SK-N-SH (cell line): ENCODE measurements around the gene METTL13. TPM values are rescaled to one million over a fixed set of nuclear protein-coding genes. Genes with fewer than 3 reads are reported as not detected.

Experiments
- CTCF ChIA-PET: fragments of 300-600, 350-600 bp; formaldehyde crosslinking; extraction: SDS; loops from one replicate; lab custom pipeline; 2021; lab: Yijun Ruan, JAX
- POLR2A ChIA-PET: fragments of 350-600 bp; sonication (Branson Sonifier 250); formaldehyde crosslinking; extraction: SDS; loops from one replicate; lab custom pipeline; 2020; ENCODE audit warnings: antibody characterized with exemption, inconsistent platforms; lab: Yijun Ruan, JAX
- DNase-seq: peaks from one replicate; pipeline ENCODE4 v3.0.0; 2012
- H2AFZ ChIP-seq: fragments of 200-600 bp; sonication (generic); 2 replicates; pipeline ENCODE4 v1.8.1; 2016; ENCODE audit warnings: antibody characterized with exemption, mild to moderate bottlenecking, low read depth
- H3F3A ChIP-seq: fragments of 200-600 bp; sonication (generic); replicated peaks from 2 replicates; pipeline ENCODE3; 2016; ENCODE audit warnings: antibody characterized with exemption, mild to moderate bottlenecking; ENCODE audit not compliant: insufficient read depth
- H3K27ac ChIP-seq, 2 experiments: fragments of 200-500 bp in 1 of 2; fragments of 200-600 bp in 1 of 2; sonication (Bioruptor generic) in 1 of 2; sonication (generic), shearing (Covaris generic) in 1 of 2; 2 replicates each; pipeline versions ENCODE4 v1.5.1 to v1.6.1; 2014 to 2016; ENCODE audit warnings: low read depth in 2 of 2, inconsistent platforms in 1 of 2, low read length in 1 of 2, mild to moderate bottlenecking in 1 of 2, mixed read lengths in 1 of 2
- H3K27me3 ChIP-seq: fragments of 200-600 bp; sonication (generic), shearing (Covaris generic); 2 replicates; pipeline ENCODE4 v1.6.1; 2016; ENCODE audit warnings: mixed run types; ENCODE audit not compliant: insufficient read depth
- H3K36me3 ChIP-seq, 2 experiments: fragments of 200-500 bp in 1 of 2; fragments of 200-600 bp in 1 of 2; sonication (Bioruptor generic) in 1 of 2; sonication (generic) in 1 of 2; replicated peaks in 1 of 2; 2 replicates each; pipeline versions ENCODE3 to v1.5.1; 2014 to 2016; ENCODE audit warnings: low read length in 1 of 2, mild to moderate bottlenecking in 1 of 2; ENCODE audit not compliant: insufficient read depth in 2 of 2, control insufficient read depth in 1 of 2
- H3K4me1 ChIP-seq, 2 experiments: fragments of 200-500 bp in 1 of 2; fragments of 200-600 bp in 1 of 2; sonication (Bioruptor generic) in 1 of 2; sonication (generic), shearing (Covaris generic) in 1 of 2; 2 replicates each; pipeline versions ENCODE4 v1.5.1 to v1.6.1; 2014 to 2016; ENCODE audit warnings: low read depth in 1 of 2, low read length in 1 of 2, mixed run types in 1 of 2; ENCODE audit not compliant: insufficient read depth in 2 of 2, control insufficient read depth in 1 of 2
- H3K4me2 ChIP-seq: fragments of 200-600 bp; sonication (generic), shearing (Covaris generic); 2 replicates; pipeline ENCODE4 v1.6.1; 2017; ENCODE audit warnings: mixed run types
- H3K4me3 ChIP-seq, 2 experiments: fragments of 200-500 bp in 1 of 2; fragments of 200-600 bp in 1 of 2; sonication (Bioruptor generic) in 1 of 2; sonication (generic), shearing (Covaris generic) in 1 of 2; 2 replicates each; pipeline versions ENCODE4 v1.5.1 to v1.8.1; 2014 to 2016; ENCODE audit warnings: low read depth in 2 of 2, inconsistent platforms in 1 of 2, low read length in 1 of 2, mild to moderate bottlenecking in 1 of 2, mixed read lengths in 1 of 2, moderate library complexity in 1 of 2
- H3K79me2 ChIP-seq: fragments of 200-600 bp; sonication (generic); 2 replicates; pipeline ENCODE4 v1.8.1; 2017; ENCODE audit warnings: mild to moderate bottlenecking; ENCODE audit not compliant: insufficient read depth
- H3K9ac ChIP-seq: fragments of 200-600 bp; sonication (generic); 2 replicates; pipeline ENCODE4 v1.6.1; 2017; ENCODE audit warnings: mixed run types
- H3K9me2 ChIP-seq: fragments of 200-600 bp; sonication (generic); 2 replicates; pipeline ENCODE4 v1.6.1; 2017; ENCODE audit warnings: mixed run types
- H3K9me3 ChIP-seq: fragments of 200-600 bp; sonication (generic); 2 replicates; pipeline ENCODE4 v1.6.1; 2017; ENCODE audit warnings: mixed run types, mild to moderate bottlenecking, moderate library complexity
- H4K20me1 ChIP-seq: fragments of 200-600 bp; sonication (generic); 2 replicates; pipeline ENCODE4 v1.6.1; 2017; ENCODE audit warnings: mild to moderate bottlenecking, mixed run types; ENCODE audit not compliant: insufficient read depth
- ELF1 ChIP-seq: IDR thresholded peaks from 2 replicates; pipeline ENCODE4 v1.4.0; 2012
- EZH2phosphoT487 ChIP-seq: fragments of 200-600 bp; sonication (generic); IDR thresholded peaks from 2 replicates; pipeline ENCODE4 v1.6.1; 2017; ENCODE audit warnings: low read depth, mixed run types, mild to moderate bottlenecking, antibody characterized with exemption, moderate library complexity, borderline replicate concordance
- FOXJ3 ChIP-seq: sonication (generic); formaldehyde crosslinking; IDR thresholded peaks from 2 replicates; pipeline ENCODE4 v1.5.1; 2020; ENCODE audit warnings: mild to moderate bottlenecking, missing genetic modification reagents
- FOXM1 ChIP-seq: IDR thresholded peaks from 2 replicates; pipeline ENCODE4 v1.4.0; 2012; ENCODE audit warnings: low read depth, mild to moderate bottlenecking
- GATA2 ChIP-seq: sonication (generic); formaldehyde crosslinking; IDR thresholded peaks from 2 replicates; pipeline ENCODE4 v1.5.0; 2020; ENCODE audit warnings: mild to moderate bottlenecking, missing genetic modification reagents
- MEF2A ChIP-seq: IDR thresholded peaks from 2 replicates; pipeline ENCODE4 v1.4.0; 2012; ENCODE audit warnings: low read depth, borderline replicate concordance
- MXI1 ChIP-seq: IDR thresholded peaks from 2 replicates; pipeline ENCODE4 v1.6.1; 2012; ENCODE audit warnings: mild to moderate bottlenecking, low read depth, low read length, improper control_type of control experiment
- NRF1 ChIP-seq: IDR thresholded peaks from 2 replicates; pipeline ENCODE4 v1.6.1; 2012; ENCODE audit warnings: low read depth, mild to moderate bottlenecking, low read length
- RCOR1 ChIP-seq: fragments of 150-350 bp; IDR thresholded peaks from 2 replicates; pipeline ENCODE4 v1.6.1; 2017; ENCODE audit warnings: antibody characterized with exemption, low read length
- RFX5 ChIP-seq: IDR thresholded peaks from 2 replicates; pipeline ENCODE4 v1.6.1; 2012; ENCODE audit warnings: mild to moderate bottlenecking, improper control_type of control experiment, low read length
- RXRA ChIP-seq: IDR thresholded peaks from 2 replicates; pipeline ENCODE4 v1.4.0; 2012; ENCODE audit warnings: low read depth, mild to moderate bottlenecking, borderline replicate concordance
- SIN3A ChIP-seq: IDR thresholded peaks from 2 replicates; pipeline ENCODE4 v1.6.1; 2012; ENCODE audit warnings: low read depth, mild to moderate bottlenecking, low read length, moderate library complexity, borderline replicate concordance
- TAF1 ChIP-seq: IDR thresholded peaks from 2 replicates; pipeline ENCODE4 v1.6.1; 2012; ENCODE audit warnings: low read depth, mild to moderate bottlenecking, low read length, moderate library complexity, borderline replicate concordance
- TCF12 ChIP-seq: IDR thresholded peaks from 2 replicates; pipeline ENCODE4 v1.4.0; 2012
- TEAD4 ChIP-seq: IDR thresholded peaks from 2 replicates; pipeline ENCODE4 v1.4.0; 2012; ENCODE audit warnings: mild to moderate bottlenecking, borderline replicate concordance; ENCODE audit not compliant: insufficient read depth
- YY1 ChIP-seq: IDR thresholded peaks from 2 replicates; pipeline ENCODE4 v1.4.0; 2012; ENCODE audit warnings: low read depth, mild to moderate bottlenecking
- WGBS: methylation state at CpG from one replicate; pipeline ENCODE4 v1.1.6; 2017; ENCODE audit warnings: low lambda C conversion rate; 5-methylcytosine and 5-hydroxymethylcytosine counted together
- polyA plus RNA-seq, 3 experiments: library from polyadenylated mRNA; depleted of rRNA; stranded (reverse); fragments of >200 nt; gene quantifications; 2 replicates each; pipeline ENCODE4 v1.2.3, GENCODE V29; 2012
- TF ChIP-seq, protein P1 (sequence below): IDR thresholded peaks from 2 replicates; pipeline ENCODE4 v1.4.0; 2012; ENCODE audit warnings: low read depth, borderline replicate concordance
- TF ChIP-seq, protein P2 (sequence below): fragments of 200-600 bp; sonication (generic); IDR thresholded peaks from 2 replicates; pipeline ENCODE4 v1.6.1; 2017; ENCODE audit warnings: antibody characterized with exemption, mild to moderate bottlenecking, moderate library complexity
- TF ChIP-seq, protein P3 (sequence below): fragments of 150-350 bp; IDR thresholded peaks from 2 replicates; pipeline ENCODE4 v1.6.1; 2017; ENCODE audit warnings: antibody characterized with exemption, low read length, low read depth, borderline replicate concordance
- TF ChIP-seq, protein P4 (sequence below): IDR thresholded peaks from 2 replicates; pipeline ENCODE4; 2012
- TF ChIP-seq, protein P5 (sequence below): IDR thresholded peaks from 2 replicates; pipeline ENCODE4 v1.4.0; 2012; ENCODE audit warnings: low read depth

The METTL13 gene
- polyA plus RNA-seq, 1 of the 3 experiments (the other 2 are of a cell fraction), result 32.7 TPM

DNA sequence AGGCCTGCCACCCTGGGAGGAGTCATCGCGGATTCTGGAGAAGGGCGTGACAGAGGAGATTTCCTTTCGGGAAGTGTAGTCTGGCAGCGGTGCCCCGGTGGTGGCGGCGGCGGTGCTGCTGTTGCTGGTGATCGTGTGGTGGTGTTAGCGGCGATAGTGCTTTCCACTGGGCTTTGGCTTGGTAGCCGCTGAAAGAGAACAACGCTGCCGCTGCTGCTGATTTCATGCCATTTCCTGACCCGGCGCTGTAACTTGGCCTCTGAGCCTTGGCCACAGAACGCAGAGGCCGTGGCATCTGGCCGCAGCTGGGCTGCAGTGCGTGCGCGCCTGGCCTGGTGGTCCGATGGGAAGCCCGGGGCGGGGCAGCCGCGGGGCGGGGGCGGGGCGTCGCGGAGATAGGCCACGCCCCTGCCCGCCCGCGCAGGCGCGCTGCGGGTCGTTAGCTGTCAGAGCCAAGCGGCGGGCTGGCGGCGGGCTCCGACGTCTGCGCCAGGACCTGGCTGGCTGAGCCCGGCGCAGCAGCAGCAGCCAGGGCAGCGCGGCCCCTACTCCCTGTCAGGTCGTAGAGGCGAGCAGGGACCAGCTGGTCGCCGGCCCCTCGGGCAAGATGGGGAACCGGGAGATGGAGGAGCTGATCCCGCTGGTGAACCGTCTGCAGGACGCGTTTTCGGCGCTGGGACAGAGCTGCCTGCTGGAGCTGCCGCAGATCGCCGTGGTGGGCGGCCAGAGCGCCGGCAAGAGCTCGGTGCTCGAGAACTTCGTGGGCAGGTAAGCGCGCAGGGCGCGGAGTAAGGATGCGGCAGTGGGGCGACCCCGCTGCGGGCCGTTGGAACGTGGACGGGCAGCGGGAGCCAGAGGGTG is 59.8 kb downstream of the METTL13 start, which contains the start of gene DNM3:
TSS of gene DNM3 (plus strand) at position 449 of the 861 bp plus-strand sequence. CDS start at position 608, 159 bp downstream.
- Histone ChIP-seq H4K20me1 (no peaks in the 10 kb centered on the region), H3F3A (no peaks in the 10 kb centered on the region), H3K9me2 (no peaks in the 10 kb centered on the region), H3K4me1 (peaks cover 0 to 15% of the 10 kb centered on the region in 2 experiments; a peak in 2 of 4 replicates), H3K9me3 (no peaks in the 10 kb centered on the region), H3K4me2 (peak within 1 kb of the TSS; percentile 77), H3K4me3 (peak within 1 kb of the TSS; percentile 49 to 60), H3K9ac (no peak within 1 kb of the TSS), H3K79me2 (no peaks in the 10 kb centered on the region), H2AFZ (peak within 1 kb of the TSS; percentile 93), H3K27me3 (peaks cover 26% of the 10 kb centered on the region), H3K36me3 (no peaks in the 10 kb centered on the region), H3K27ac (0 out of 4 replicates have a peak within 1 kb of the TSS, but pooled peaks of 1 of the 2 experiments have one; percentile 1)
- POLR2A ChIA-PET, result interaction anchor here (1.1 kb wide), 1 partner anchor 100 kb away, joined by 3 read pairs; the partner anchor contains the start of gene VAMP4
- peak; percentile 97 for DNase-seq
- CTCF ChIA-PET, result interaction anchor here (1.1 to 2.6 kb wide), 4 partner anchors 31 to 197 kb away, joined by 3 to 10 read pairs (median 6); no protein-coding TSS in a partner anchor
- 2% methylated on average over 18 of the region's 85 CpGs for WGBS
- no peak for TF ChIP-seq TCF12
- TF ChIP-seq RCOR1, result peak; percentile 55
- TF ChIP-seq, protein P1, sequence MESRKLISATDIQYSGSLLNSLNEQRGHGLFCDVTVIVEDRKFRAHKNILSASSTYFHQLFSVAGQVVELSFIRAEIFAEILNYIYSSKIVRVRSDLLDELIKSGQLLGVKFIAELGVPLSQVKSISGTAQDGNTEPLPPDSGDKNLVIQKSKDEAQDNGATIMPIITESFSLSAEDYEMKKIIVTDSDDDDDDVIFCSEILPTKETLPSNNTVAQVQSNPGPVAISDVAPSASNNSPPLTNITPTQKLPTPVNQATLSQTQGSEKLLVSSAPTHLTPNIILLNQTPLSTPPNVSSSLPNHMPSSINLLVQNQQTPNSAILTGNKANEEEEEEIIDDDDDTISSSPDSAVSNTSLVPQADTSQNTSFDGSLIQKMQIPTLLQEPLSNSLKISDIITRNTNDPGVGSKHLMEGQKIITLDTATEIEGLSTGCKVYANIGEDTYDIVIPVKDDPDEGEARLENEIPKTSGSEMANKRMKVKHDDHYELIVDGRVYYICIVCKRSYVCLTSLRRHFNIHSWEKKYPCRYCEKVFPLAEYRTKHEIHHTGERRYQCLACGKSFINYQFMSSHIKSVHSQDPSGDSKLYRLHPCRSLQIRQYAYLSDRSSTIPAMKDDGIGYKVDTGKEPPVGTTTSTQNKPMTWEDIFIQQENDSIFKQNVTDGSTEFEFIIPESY, result no peak
- TF ChIP-seq EZH2phosphoT487, result no peak
- TF ChIP-seq NRF1, result peak; percentile 81
- TF ChIP-seq GATA2, result 0 out of 2 replicates have a peak, but pooled peaks have one; percentile 37
- TF ChIP-seq FOXJ3 (CRISPR knock-in tag), result no peak
- TF ChIP-seq MXI1, result peak; percentile 82
- no peak for TF ChIP-seq MEF2A
- TF ChIP-seq, protein P2, sequence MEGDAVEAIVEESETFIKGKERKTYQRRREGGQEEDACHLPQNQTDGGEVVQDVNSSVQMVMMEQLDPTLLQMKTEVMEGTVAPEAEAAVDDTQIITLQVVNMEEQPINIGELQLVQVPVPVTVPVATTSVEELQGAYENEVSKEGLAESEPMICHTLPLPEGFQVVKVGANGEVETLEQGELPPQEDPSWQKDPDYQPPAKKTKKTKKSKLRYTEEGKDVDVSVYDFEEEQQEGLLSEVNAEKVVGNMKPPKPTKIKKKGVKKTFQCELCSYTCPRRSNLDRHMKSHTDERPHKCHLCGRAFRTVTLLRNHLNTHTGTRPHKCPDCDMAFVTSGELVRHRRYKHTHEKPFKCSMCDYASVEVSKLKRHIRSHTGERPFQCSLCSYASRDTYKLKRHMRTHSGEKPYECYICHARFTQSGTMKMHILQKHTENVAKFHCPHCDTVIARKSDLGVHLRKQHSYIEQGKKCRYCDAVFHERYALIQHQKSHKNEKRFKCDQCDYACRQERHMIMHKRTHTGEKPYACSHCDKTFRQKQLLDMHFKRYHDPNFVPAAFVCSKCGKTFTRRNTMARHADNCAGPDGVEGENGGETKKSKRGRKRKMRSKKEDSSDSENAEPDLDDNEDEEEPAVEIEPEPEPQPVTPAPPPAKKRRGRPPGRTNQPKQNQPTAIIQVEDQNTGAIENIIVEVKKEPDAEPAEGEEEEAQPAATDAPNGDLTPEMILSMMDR, result no peak
- no peak for TF ChIP-seq FOXM1
- TF ChIP-seq, protein P3, sequence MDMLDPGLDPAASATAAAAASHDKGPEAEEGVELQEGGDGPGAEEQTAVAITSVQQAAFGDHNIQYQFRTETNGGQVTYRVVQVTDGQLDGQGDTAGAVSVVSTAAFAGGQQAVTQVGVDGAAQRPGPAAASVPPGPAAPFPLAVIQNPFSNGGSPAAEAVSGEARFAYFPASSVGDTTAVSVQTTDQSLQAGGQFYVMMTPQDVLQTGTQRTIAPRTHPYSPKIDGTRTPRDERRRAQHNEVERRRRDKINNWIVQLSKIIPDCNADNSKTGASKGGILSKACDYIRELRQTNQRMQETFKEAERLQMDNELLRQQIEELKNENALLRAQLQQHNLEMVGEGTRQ, result no peak
- TF ChIP-seq RFX5, result no peak
- TF ChIP-seq, protein P4, sequence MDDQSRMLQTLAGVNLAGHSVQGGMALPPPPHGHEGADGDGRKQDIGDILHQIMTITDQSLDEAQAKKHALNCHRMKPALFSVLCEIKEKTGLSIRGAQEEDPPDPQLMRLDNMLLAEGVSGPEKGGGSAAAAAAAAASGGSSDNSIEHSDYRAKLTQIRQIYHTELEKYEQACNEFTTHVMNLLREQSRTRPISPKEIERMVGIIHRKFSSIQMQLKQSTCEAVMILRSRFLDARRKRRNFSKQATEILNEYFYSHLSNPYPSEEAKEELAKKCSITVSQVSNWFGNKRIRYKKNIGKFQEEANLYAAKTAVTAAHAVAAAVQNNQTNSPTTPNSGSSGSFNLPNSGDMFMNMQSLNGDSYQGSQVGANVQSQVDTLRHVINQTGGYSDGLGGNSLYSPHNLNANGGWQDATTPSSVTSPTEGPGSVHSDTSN, result no peak
- peak; percentile 44; the same call in 1 of the 2 replicates for TF ChIP-seq SIN3A
- TF ChIP-seq, protein P5, sequence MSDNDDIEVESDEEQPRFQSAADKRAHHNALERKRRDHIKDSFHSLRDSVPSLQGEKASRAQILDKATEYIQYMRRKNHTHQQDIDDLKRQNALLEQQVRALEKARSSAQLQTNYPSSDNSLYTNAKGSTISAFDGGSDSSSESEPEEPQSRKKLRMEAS, result peak; percentile 20; the same call in 1 of the 2 replicates
- no peak for TF ChIP-seq TEAD4
- no peak for TF ChIP-seq ELF1
- TF ChIP-seq RXRA, result no peak
- no peak for TF ChIP-seq TAF1
- no peak for TF ChIP-seq YY1
